B cell (primary cell): Measurements from ENCODE around the gene CCDC30. TPM values are rescaled to one million over a fixed set of nuclear protein-coding genes. Genes with fewer than 3 reads are reported as not detected.

Experiments
- ATAC-seq: fragments of 200-7000 bp; cut with Tn5 transposase; one replicate; pipeline ENCODE4 v1.10.0; 2021; ENCODE audit warnings: low read depth, mild to moderate bottlenecking, moderate number of reproducible peaks, moderate library complexity
- CTCF ChIA-PET: fragments of 350-600 bp; sonication (Branson Sonifier 250); formaldehyde crosslinking; loops from one replicate; lab custom pipeline; 2021; ENCODE audit warnings: antibody characterized with exemption, inconsistent platforms; lab: Charles Lee
- POLR2A ChIA-PET: fragments of 350-600 bp; sonication (Branson Sonifier 250); formaldehyde crosslinking; loops from one replicate; lab custom pipeline; 2021; ENCODE audit warnings: antibody characterized with exemption; lab: Charles Lee
- DNase-seq: peaks from one replicate; pipeline ENCODE4 v3.0.0; 2013
- H2AFZ ChIP-seq: 2 replicates; pipeline ENCODE4 v1.6.1; 2012; ENCODE audit warnings: mild to moderate bottlenecking, low read depth, low read length; ENCODE audit not compliant: insufficient read depth, poor library complexity, severe bottlenecking
- H3K27ac ChIP-seq, 2 donors: 1 replicate in 1 of 2; 2 replicates in 1 of 2; pipeline ENCODE4 v1.5.1; 2012 to 2013; ENCODE audit warnings: low read length in 2 of 2, mild to moderate bottlenecking in 2 of 2, moderate library complexity in 1 of 2
- H3K27me3 ChIP-seq, 4 experiments: fragments of 200-600 bp in 1 of 4; sonication (generic) in 1 of 4; replicated peaks in 1 of 4; 1 replicate in 2 of 4; 2 replicates in 2 of 4; pipeline versions ENCODE4 v1.6.1 to v1.7.0; 2013 to 2016; ENCODE audit warnings: low read length in 3 of 4, mild to moderate bottlenecking in 2 of 4, mixed read lengths in 1 of 4, moderate library complexity in 1 of 4; ENCODE audit not compliant: insufficient read depth in 4 of 4, control insufficient read depth in 3 of 4; ENCODE audit errors: control extremely low read depth in 1 of 4
- H3K36me3 ChIP-seq, 2 experiments: replicated peaks in 1 of 2; 1 replicate in 1 of 2; 2 replicates in 1 of 2; pipeline versions ENCODE4 v1.6.1 to v1.7.1; 2013; ENCODE audit warnings: low read length in 1 of 2; ENCODE audit not compliant: insufficient read depth in 2 of 2, control insufficient read depth in 1 of 2; ENCODE audit errors: control extremely low read depth in 1 of 2, extremely low read depth in 1 of 2
- H3K4me1 ChIP-seq, 2 donors: fragments of 200-600 bp in 1 of 2; sonication (generic) in 1 of 2; 1 replicate in 1 of 2; 2 replicates in 1 of 2; pipeline versions ENCODE4 v1.5.1 to v1.6.1; 2013 to 2017; ENCODE audit warnings: low read length in 2 of 2; ENCODE audit not compliant: control insufficient read depth in 2 of 2, insufficient read depth in 2 of 2
- H3K4me2 ChIP-seq: replicated peaks from 2 replicates; pipeline ENCODE3; 2012; ENCODE audit warnings: mild to moderate bottlenecking, low read depth, low read length; ENCODE audit not compliant: poor library complexity, severe bottlenecking
- H3K4me3 ChIP-seq, 5 experiments: fragments of 200-600 bp in 1 of 5; sonication (generic) in 1 of 5; 1 replicate in 3 of 5; 2 replicates in 2 of 5; pipeline versions ENCODE4 v1.5.1 to v1.7.0; 2011 to 2016; ENCODE audit warnings: low read length in 4 of 5, mild to moderate bottlenecking in 4 of 5, low read depth in 2 of 5, control low read depth in 1 of 5, moderate library complexity in 1 of 5; ENCODE audit not compliant: insufficient read depth in 1 of 5; ENCODE audit errors: control extremely low read depth in 1 of 5, extremely low read depth in 1 of 5
- H3K79me2 ChIP-seq: fragments of 200-600 bp; sonication (generic); one replicate; pipeline ENCODE4 v1.6.0; 2016; ENCODE audit warnings: low read length; ENCODE audit not compliant: control insufficient read depth, insufficient read depth
- H3K9ac ChIP-seq: fragments of 200-600 bp; sonication (generic); 2 replicates; pipeline ENCODE4 v1.6.1; 2017; ENCODE audit warnings: mild to moderate bottlenecking, low read length, moderate library complexity
- H3K9me3 ChIP-seq, 3 donors: one replicate each; pipeline versions ENCODE4 v1.6.1 to v1.7.1; 2013; ENCODE audit warnings: low read length in 2 of 3; ENCODE audit not compliant: control insufficient read depth in 2 of 3, insufficient read depth in 1 of 3; ENCODE audit errors: control extremely low read depth in 1 of 3
- H4K20me1 ChIP-seq: 2 replicates; pipeline ENCODE4 v1.6.0; 2012; ENCODE audit warnings: mild to moderate bottlenecking, low read length; ENCODE audit not compliant: insufficient read depth, control insufficient read depth, poor library complexity, severe bottlenecking
- H3K27ac Mint-ChIP-seq: one replicate; pipeline ENCODE4 v1.8.0; 2021; ENCODE audit warnings: mixed read lengths
- H3K27me3 Mint-ChIP-seq: one replicate; pipeline ENCODE4 v1.8.0; 2021; ENCODE audit warnings: mixed read lengths
- H3K4me1 Mint-ChIP-seq: one replicate; pipeline ENCODE4 v1.8.0; 2021; ENCODE audit warnings: mixed read lengths
- H3K4me3 Mint-ChIP-seq: one replicate; pipeline ENCODE4 v1.8.0; 2021; ENCODE audit warnings: mixed read lengths
- H3K9me3 Mint-ChIP-seq: one replicate; pipeline ENCODE4 v1.8.0; 2022; ENCODE audit warnings: mixed read lengths; ENCODE audit not compliant: insufficient read depth
- EZH2 ChIP-seq: IDR thresholded peaks from 2 replicates; pipeline ENCODE4 v1.6.1; 2012; ENCODE audit warnings: borderline replicate concordance, low read depth, mild to moderate bottlenecking, moderate library complexity, low read length; ENCODE audit not compliant: insufficient read depth, poor library complexity, severe bottlenecking
- WGBS: methylation state at CpG from one replicate; pipeline ENCODE4 v1.1.5; 2013; ENCODE audit warnings: missing lambda C conversion rate; ENCODE audit not compliant: insufficient coverage; 5-methylcytosine and 5-hydroxymethylcytosine counted together
- intact Hi-C: fragments of 100-400 bp; cut with micrococcal nuclease; formaldehyde crosslinking; loops from one replicate; pipeline ENCODE4 v1.10.0; 2022
- polyA plus RNA-seq: library from polyadenylated mRNA; depleted of rRNA; stranded (reverse); fragments of >200 nt; gene quantifications from 2 replicates; pipeline ENCODE4 v1.2.3, GENCODE V29; 2012
- total RNA-seq, 2 donors: library from RNA; stranded (reverse); fragments of 120-200 nt in 1 of 2; gene quantifications; 1 replicate in 1 of 2; 2 replicates in 1 of 2; pipeline versions ENCODE4 v1.2.3 to v1.2.4, GENCODE V29; 2013 to 2022
- TF ChIP-seq, protein P1 (sequence below): fragments of 200-600 bp; IDR thresholded peaks from one replicate; pipeline ENCODE4 v1.8.0; 2022; ENCODE audit warnings: antibody characterized with exemption, mild to moderate bottlenecking

Gene CCDC30
- total and polyA plus RNA-seq, 2 donors (not counting 1 experiment from before 2014, with no cell fraction given): 1.4 to 7.4 TPM

DNA sequence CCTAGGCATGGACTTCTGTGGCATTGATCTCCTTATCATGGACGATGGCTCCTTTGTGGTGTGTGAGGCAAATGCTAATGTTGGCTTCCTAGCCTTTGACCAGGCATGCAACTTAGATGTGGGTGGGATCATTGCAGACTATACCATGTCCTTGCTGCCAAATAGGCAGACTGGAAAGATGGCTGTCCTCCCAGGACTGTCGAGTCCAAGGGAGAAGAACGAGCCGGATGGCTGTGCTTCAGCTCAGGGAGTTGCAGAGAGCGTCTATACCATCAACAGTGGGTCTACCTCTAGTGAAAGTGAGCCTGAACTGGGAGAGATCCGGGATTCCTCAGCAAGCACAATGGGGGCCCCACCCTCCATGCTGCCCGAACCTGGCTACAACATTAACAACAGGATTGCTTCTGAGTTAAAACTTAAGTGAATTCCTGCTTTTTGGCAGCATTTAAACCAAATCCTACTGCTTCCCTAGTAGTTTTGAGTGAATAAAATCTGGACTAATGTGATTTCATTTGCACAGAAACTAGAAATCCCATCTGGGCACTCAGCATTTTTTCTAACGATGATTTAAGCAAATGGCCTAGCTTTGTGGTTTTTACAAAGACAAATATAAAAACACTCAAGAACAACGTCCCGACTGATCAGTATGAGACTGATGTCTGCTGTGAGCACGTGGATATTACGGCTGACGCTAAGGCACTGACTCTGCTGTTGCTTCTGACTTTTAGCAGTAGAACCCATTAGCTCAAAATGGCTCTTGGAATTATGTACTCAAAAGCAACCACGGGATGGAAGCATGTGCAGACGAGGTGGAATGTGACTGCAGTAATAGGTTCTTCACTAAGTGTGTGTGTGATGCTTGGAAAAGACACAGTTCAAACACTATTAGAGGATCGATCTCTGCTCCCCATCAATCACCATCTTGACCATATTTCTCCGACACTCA, 48.3 kb upstream of the CCDC30 start:
- ChIA-PET CTCF (no interaction called here), POLR2A (no interaction called here)
- no peak overlapping the region for H2AFZ ChIP-seq
- H3K9ac ChIP-seq: no peak overlapping the region
- H4K20me1 ChIP-seq: no peaks in the 10 kb centered on the region
- DNase-seq: no peak
- Mint-ChIP-seq H3K9me3 (no peaks in the 10 kb centered on the region), H3K27ac (no peak overlapping the region), H3K4me1 (no peaks in the 10 kb centered on the region), H3K27me3 (peaks cover 17% of the 10 kb centered on the region), H3K4me3 (no peak overlapping the region)
- no peaks in the 10 kb centered on the region for H3K4me1 ChIP-seq
- no peaks in the 10 kb centered on the region for H3K27me3 ChIP-seq
- 90% methylated on average over 12 of the region's 17 CpGs for WGBS
- no peaks in the 10 kb centered on the region for H3K9me3 ChIP-seq
- no peak overlapping the region for H3K4me2 ChIP-seq
- H3K79me2 ChIP-seq: no peaks in the 10 kb centered on the region
- H3K4me3 ChIP-seq: no peak overlapping the region
- ATAC-seq: no peak
- H3K27ac ChIP-seq: no peak overlapping the region
- intact Hi-C loops: no loop called here
- TF ChIP-seq EZH2: no peak
- TF ChIP-seq, protein P1, sequence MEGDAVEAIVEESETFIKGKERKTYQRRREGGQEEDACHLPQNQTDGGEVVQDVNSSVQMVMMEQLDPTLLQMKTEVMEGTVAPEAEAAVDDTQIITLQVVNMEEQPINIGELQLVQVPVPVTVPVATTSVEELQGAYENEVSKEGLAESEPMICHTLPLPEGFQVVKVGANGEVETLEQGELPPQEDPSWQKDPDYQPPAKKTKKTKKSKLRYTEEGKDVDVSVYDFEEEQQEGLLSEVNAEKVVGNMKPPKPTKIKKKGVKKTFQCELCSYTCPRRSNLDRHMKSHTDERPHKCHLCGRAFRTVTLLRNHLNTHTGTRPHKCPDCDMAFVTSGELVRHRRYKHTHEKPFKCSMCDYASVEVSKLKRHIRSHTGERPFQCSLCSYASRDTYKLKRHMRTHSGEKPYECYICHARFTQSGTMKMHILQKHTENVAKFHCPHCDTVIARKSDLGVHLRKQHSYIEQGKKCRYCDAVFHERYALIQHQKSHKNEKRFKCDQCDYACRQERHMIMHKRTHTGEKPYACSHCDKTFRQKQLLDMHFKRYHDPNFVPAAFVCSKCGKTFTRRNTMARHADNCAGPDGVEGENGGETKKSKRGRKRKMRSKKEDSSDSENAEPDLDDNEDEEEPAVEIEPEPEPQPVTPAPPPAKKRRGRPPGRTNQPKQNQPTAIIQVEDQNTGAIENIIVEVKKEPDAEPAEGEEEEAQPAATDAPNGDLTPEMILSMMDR: no peak
- no peaks in the 10 kb centered on the region for H3K36me3 ChIP-seq

DNA sequence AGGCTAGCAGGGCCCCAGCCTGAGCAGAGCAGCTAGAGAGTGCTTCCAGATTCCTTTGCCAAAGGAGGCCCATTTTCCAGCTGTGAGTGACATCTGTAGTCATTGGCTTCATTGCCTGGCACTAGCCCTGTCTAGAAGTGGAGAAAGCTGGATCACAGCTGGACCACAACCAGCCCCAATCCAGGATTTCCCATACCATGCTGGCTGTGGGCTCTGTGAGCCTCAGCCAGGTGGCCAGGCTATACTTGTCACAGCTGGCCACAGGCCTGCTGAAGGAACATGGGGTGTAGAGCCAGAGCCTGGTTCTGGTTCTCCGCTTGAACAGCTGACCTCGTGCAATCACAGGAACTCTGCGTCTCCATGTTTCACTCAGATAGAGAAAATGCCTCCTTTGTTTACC, 45.9 kb upstream of the CCDC30 start:
- intact Hi-C loops: no loop called here
- ChIA-PET POLR2A (no interaction called here), CTCF (no interaction called here)
- H3K4me3 ChIP-seq: no peak overlapping the region
- H3K27ac Mint-ChIP-seq: no peak overlapping the region
- no peak for ATAC-seq
- H3K4me2 ChIP-seq: no peak overlapping the region
- no peak overlapping the region for H2AFZ ChIP-seq
- H3K9me3 Mint-ChIP-seq: no peaks in the 10 kb centered on the region
- no peaks in the 10 kb centered on the region for H3K27me3 ChIP-seq
- peaks cover 32% of the 10 kb centered on the region for H3K27me3 Mint-ChIP-seq
- DNase-seq: no peak
- no CpG with 5 or more reads among the region's 3 CpGs for WGBS
- no peaks in the 10 kb centered on the region for H3K9me3 ChIP-seq
- H3K36me3 ChIP-seq: no peaks in the 10 kb centered on the region
- H3K4me1 ChIP-seq: no peaks in the 10 kb centered on the region
- no peak overlapping the region for H3K9ac ChIP-seq
- H3K4me1 Mint-ChIP-seq: no peaks in the 10 kb centered on the region
- no peak for TF ChIP-seq EZH2
- TF ChIP-seq, protein P1: no peak
- no peak overlapping the region for H3K4me3 Mint-ChIP-seq
- no peak overlapping the region for H3K27ac ChIP-seq
- no peaks in the 10 kb centered on the region for H3K79me2 ChIP-seq
- H4K20me1 ChIP-seq: no peaks in the 10 kb centered on the region
